ENCODE data around the gene GNG2.

Gene GNG2

GRCh38 chr14:51979088-51979709, 118.8 kb downstream of the GNG2 start:
- H3K4me1 ChIP-seq (ENCODE audit: control insufficient read depth, low read length) = no peaks in the 10 kb centered on the region
- H3K27me3 ChIP-seq (ENCODE audit: control insufficient read depth, low read length) = 0 out of 2 replicates have a peak, but pooled peaks cover 2% of the 10 kb centered on the region
- H3K9me3 ChIP-seq (ENCODE audit: control insufficient read depth, insufficient read depth, low read length) = no peaks in the 10 kb centered on the region
- H3K79me2 ChIP-seq (ENCODE audit: control insufficient read depth, low read length) = no peaks in the 10 kb centered on the region
- H3K4me3 ChIP-seq (ENCODE audit: low read length) = no peak overlapping the region
- H3F3A ChIP-seq (ENCODE audit: control insufficient read depth, insufficient read depth) = no peaks in the 10 kb centered on the region
- no peaks in the 10 kb centered on the region for H4K20me1 ChIP-seq (ENCODE audit: control insufficient read depth, insufficient read depth, low read depth, low read length)
- TF ChIP-seq CTCF (IDR thresholded peaks at IDR 0.05; ENCODE audit: low read depth, low read length, poor library complexity, severe bottlenecking) = peak; percentile 93
- no peak for TF ChIP-seq EZH2phosphoT487 (IDR thresholded peaks at IDR 0.05; ENCODE audit: borderline replicate concordance, low read length)
- no peaks in the 10 kb centered on the region for H3K36me3 ChIP-seq (ENCODE audit: control insufficient read depth, low read length)
- H3K4me2 ChIP-seq (ENCODE audit: low read length) = no peak overlapping the region
- H3K27ac ChIP-seq (ENCODE audit: low read depth, low read length) = no peak overlapping the region
- no peaks in the 10 kb centered on the region for H3K9me2 ChIP-seq (replicated peaks; ENCODE audit: control insufficient read depth, low read length)

- H3F3A ChIP-seq (ENCODE audit: control insufficient read depth, insufficient read depth) = no peaks in the 10 kb centered on the region
- no peaks in the 10 kb centered on the region for H3K9me3 ChIP-seq (ENCODE audit: control insufficient read depth, insufficient read depth, low read length)
- no peak overlapping the region for H3K4me3 ChIP-seq (ENCODE audit: low read length)
- H3K36me3 ChIP-seq (ENCODE audit: control insufficient read depth, low read length) = no peaks in the 10 kb centered on the region
- H4K20me1 ChIP-seq (ENCODE audit: control insufficient read depth, insufficient read depth, low read depth, low read length) = no peaks in the 10 kb centered on the region
- no peaks in the 10 kb centered on the region for H3K4me1 ChIP-seq (ENCODE audit: control insufficient read depth, low read length)
- no peaks in the 10 kb centered on the region for H3K9me2 ChIP-seq (replicated peaks; ENCODE audit: control insufficient read depth, low read length)
- H3K27ac ChIP-seq (ENCODE audit: low read depth, low read length) = no peak overlapping the region
- TF ChIP-seq CTCF (IDR thresholded peaks at IDR 0.05; ENCODE audit: low read depth, low read length, poor library complexity, severe bottlenecking) = no peak
- TF ChIP-seq EZH2phosphoT487 (IDR thresholded peaks at IDR 0.05; ENCODE audit: borderline replicate concordance, low read length) = no peak
- 0 out of 2 replicates have a peak, but pooled peaks cover 2% of the 10 kb centered on the region for H3K27me3 ChIP-seq (ENCODE audit: control insufficient read depth, low read length)
- H3K79me2 ChIP-seq (ENCODE audit: control insufficient read depth, low read length) = no peaks in the 10 kb centered on the region
- H3K4me2 ChIP-seq (ENCODE audit: low read length) = no peak overlapping the region
Observed at GRCh38 chr14:51981218-51981854, 120.9 kb downstream of the GNG2 start.

GRCh38 chr14:51988221-51988620, 127.8 kb downstream of the GNG2 start:
- H3K4me2 ChIP-seq (ENCODE audit: low read length) = peak overlapping the region; percentile 93
- no peaks in the 10 kb centered on the region for H4K20me1 ChIP-seq (ENCODE audit: control insufficient read depth, insufficient read depth, low read depth, low read length)
- H3K9me2 ChIP-seq (replicated peaks; ENCODE audit: control insufficient read depth, low read length) = no peaks in the 10 kb centered on the region
- H3K27ac ChIP-seq (ENCODE audit: low read depth, low read length) = no peak overlapping the region
- H3K27me3 ChIP-seq (ENCODE audit: control insufficient read depth, low read length) = no peaks in the 10 kb centered on the region
- H3K4me3 ChIP-seq (ENCODE audit: low read length) = peak overlapping the region; percentile 83
- H3K4me1 ChIP-seq (ENCODE audit: control insufficient read depth, low read length) = peaks cover 29% of the 10 kb centered on the region
- H3K36me3 ChIP-seq (ENCODE audit: control insufficient read depth, low read length) = peaks cover 27% of the 10 kb centered on the region
- peaks cover 39% of the 10 kb centered on the region for H3K79me2 ChIP-seq (ENCODE audit: control insufficient read depth, low read length)
- no peaks in the 10 kb centered on the region for H3K9me3 ChIP-seq (ENCODE audit: control insufficient read depth, insufficient read depth, low read length)
- no peaks in the 10 kb centered on the region for H3F3A ChIP-seq (ENCODE audit: control insufficient read depth, insufficient read depth)
- TF ChIP-seq EZH2phosphoT487 (IDR thresholded peaks at IDR 0.05; ENCODE audit: borderline replicate concordance, low read length) (no peak), CTCF (IDR thresholded peaks at IDR 0.05; ENCODE audit: low read depth, low read length, poor library complexity, severe bottlenecking) (no peak)
